NT2/D1 (cell line): ENCODE measurements around the gene ASB4.
"Not testable (repeated sequence)": the region's sequence is repeated elsewhere in the genome, so short reads cannot be mapped to it uniquely, and the experiment has no call there.

Experiments used
- DNase-seq: peaks from one replicate; pipeline ENCODE4 v3.0.0-alpha.2; 2011; ENCODE audit warnings: low read depth, low spot score
- H3K27me3 ChIP-seq: 2 replicates; pipeline ENCODE4 v1.6.0; 2011; ENCODE audit warnings: mild to moderate bottlenecking; ENCODE audit not compliant: insufficient read length, insufficient read depth
- H3K36me3 ChIP-seq: 2 replicates; pipeline ENCODE4 v1.6.1; 2011; ENCODE audit warnings: mild to moderate bottlenecking, low read length, mixed read lengths; ENCODE audit not compliant: insufficient read depth, insufficient read length
- H3K4me1 ChIP-seq: 2 replicates; pipeline ENCODE4 v1.5.1; 2011; ENCODE audit not compliant: insufficient read depth, insufficient read length
- H3K4me3 ChIP-seq: 2 replicates; pipeline ENCODE4 v1.5.1; 2011; ENCODE audit warnings: low read depth; ENCODE audit not compliant: insufficient read length
- H3K9ac ChIP-seq: 2 replicates; pipeline ENCODE4 v1.6.0; 2011; ENCODE audit warnings: low read depth; ENCODE audit not compliant: insufficient read length
- H3K9me3 ChIP-seq: 2 replicates; pipeline ENCODE4 v1.5.1; 2011; ENCODE audit warnings: mild to moderate bottlenecking, low read length; ENCODE audit not compliant: insufficient read depth
- SUZ12 ChIP-seq: IDR thresholded peaks from 2 replicates; pipeline ENCODE4 v1.6.1; 2011; ENCODE audit not compliant: insufficient read length, insufficient read depth; ENCODE audit errors: extremely low read depth
- YY1 ChIP-seq: IDR thresholded peaks from 2 replicates; pipeline ENCODE4 v1.6.1; 2011; ENCODE audit not compliant: insufficient read length, insufficient read depth
- ZNF274 ChIP-seq: IDR thresholded peaks from 2 replicates; pipeline ENCODE4 v1.6.1; 2011; ENCODE audit warnings: mild to moderate bottlenecking, low read depth, low read length

ASB4 gene

GRCh38 chr7:95493844-95494243 is 8.1 kb downstream of the ASB4 start:
- TF ChIP-seq SUZ12 (no peak), YY1 (no peak), ZNF274 (no peak)
- no peak for DNase-seq
- Histone ChIP-seq H3K9ac (no peak overlapping the region), H3K27me3 (no peaks in the 10 kb centered on the region), H3K9me3 (no peaks in the 10 kb centered on the region), H3K4me1 (no peaks in the 10 kb centered on the region), H3K36me3 (no peaks in the 10 kb centered on the region), H3K4me3 (no peak overlapping the region)

GRCh38 chr7:95501261-95501832 is 15.6 kb downstream of the ASB4 start:
- no peaks in the 10 kb centered on the region for H3K36me3 ChIP-seq
- H3K4me3 ChIP-seq = no peak overlapping the region
- no peak for DNase-seq
- TF ChIP-seq SUZ12 (no peak), ZNF274 (no peak), YY1 (no peak)
- no peak overlapping the region for H3K9ac ChIP-seq
- no peaks in the 10 kb centered on the region for H3K27me3 ChIP-seq
- no peaks in the 10 kb centered on the region for H3K4me1 ChIP-seq
- no peaks in the 10 kb centered on the region for H3K9me3 ChIP-seq

- H3K9ac ChIP-seq = no peak overlapping the region
- H3K27me3 ChIP-seq = no peaks in the 10 kb centered on the region
- no peaks in the 10 kb centered on the region for H3K36me3 ChIP-seq
- H3K4me3 ChIP-seq = no peak overlapping the region
- no peaks in the 10 kb centered on the region for H3K9me3 ChIP-seq
- TF ChIP-seq ZNF274 (no peak), SUZ12 (no peak), YY1 (no peak)
- no peaks in the 10 kb centered on the region for H3K4me1 ChIP-seq
- no peak for DNase-seq
Observed at GRCh38 chr7:95502403-95502802, 16.7 kb downstream of the ASB4 start.

- DNase-seq = no peak
- Histone ChIP-seq H3K9me3 (no peaks in the 10 kb centered on the region), H3K9ac (no peak overlapping the region), H3K36me3 (no peaks in the 10 kb centered on the region), H3K27me3 (no peaks in the 10 kb centered on the region), H3K4me3 (no peak overlapping the region), H3K4me1 (no peaks in the 10 kb centered on the region)
- TF ChIP-seq ZNF274 = no peak
- no peak for TF ChIP-seq SUZ12
- no peak for TF ChIP-seq YY1
Observed at GRCh38 chr7:95503271-95504131, 17.8 kb downstream of the ASB4 start.

GRCh38 chr7:95504132-95504588 is 18.4 kb downstream of the ASB4 start:
- DNase-seq, H3K9me3 ChIP-seq, H3K4me3 ChIP-seq, H3K36me3 ChIP-seq, H3K9ac ChIP-seq, H3K27me3 ChIP-seq, H3K4me1 ChIP-seq: not testable (repeated sequence)

- Histone ChIP-seq H3K9ac (no peak overlapping the region), H3K27me3 (no peaks in the 10 kb centered on the region), H3K4me1 (no peaks in the 10 kb centered on the region), H3K9me3 (no peaks in the 10 kb centered on the region), H3K36me3 (no peaks in the 10 kb centered on the region), H3K4me3 (no peak overlapping the region)
- TF ChIP-seq SUZ12 = no peak
- TF ChIP-seq ZNF274 = no peak
- TF ChIP-seq YY1 = no peak
- DNase-seq = no peak
Observed at GRCh38 chr7:95508780-95509179, 23.0 kb downstream of the ASB4 start.

- Histone ChIP-seq H3K4me1 (no peaks in the 10 kb centered on the region), H3K9me3 (no peaks in the 10 kb centered on the region)
- peak; percentile 55 for DNase-seq
Observed at GRCh38 chr7:95509199-95509598, 23.5 kb downstream of the ASB4 start.

More at GRCh38 chr7:95509199-95509598, 23.5 kb downstream of the ASB4 start:
- H3K9ac ChIP-seq = no peak overlapping the region
- no peak overlapping the region for H3K4me3 ChIP-seq
- no peaks in the 10 kb centered on the region for H3K36me3 ChIP-seq
- H3K27me3 ChIP-seq = no peaks in the 10 kb centered on the region
- no peak for TF ChIP-seq YY1
